GM19455 (cell line): Measurements from ENCODE around the gene CPT1C.

Source experiments
- ATAC-seq: cut with Tn5 transposase; IDR thresholded peaks from one replicate; pipeline ENCODE4 v1.9.1; 2021; ENCODE audit not compliant: unreplicated experiment

Gene CPT1C

DNA sequence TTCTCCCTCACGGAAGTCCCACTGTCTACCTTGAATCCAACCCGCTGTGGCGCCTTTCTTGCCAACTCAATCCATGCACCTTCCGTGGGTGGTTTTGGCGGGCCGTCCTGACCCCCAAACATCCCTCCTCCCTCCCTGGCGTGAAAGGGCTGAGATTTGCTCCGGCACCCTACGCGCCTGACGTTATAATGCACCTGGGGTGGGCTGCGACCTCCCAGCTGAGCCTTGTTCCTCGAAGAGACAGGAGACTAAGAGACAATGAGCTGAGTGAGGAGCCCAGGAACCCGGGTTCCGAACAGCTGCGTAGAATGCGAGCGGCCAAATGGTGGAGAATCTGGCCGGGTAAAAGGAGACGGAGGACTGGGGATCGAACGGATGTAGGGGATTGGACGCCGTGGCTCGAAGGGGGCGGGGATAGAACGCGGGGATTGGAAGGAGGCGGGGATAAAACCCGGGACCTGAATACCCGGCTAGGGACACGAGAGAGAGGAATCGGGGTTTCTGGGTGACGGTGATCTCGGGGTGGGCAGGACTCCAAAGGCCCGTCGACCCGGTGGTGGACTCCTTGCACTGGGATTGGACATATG is at the start of gene CPT1C:
Gene CPT1C, plus strand, starts transcription at position 461 of the 587 bp plus-strand sequence. CDS start 1,137 bp downstream, outside the sequence.
- no peak for ATAC-seq

- peak; percentile 60 for ATAC-seq
Measured at GRCh38 chr19:49641688-49642491, 49.0 kb upstream of the CPT1C start, which contains the start of gene SCAF1. SCAF1 (plus strand) TSS chr19:49642209; CDS start chr19:49645027, 2,818 bp downstream.

- ATAC-seq: no peak
Measured at GRCh38 chr19:49642492-49643035, 48.4 kb upstream of the CPT1C start.

- no peak for ATAC-seq
Measured at GRCh38 chr19:49643466-49643865, 47.5 kb upstream of the CPT1C start.

DNA sequence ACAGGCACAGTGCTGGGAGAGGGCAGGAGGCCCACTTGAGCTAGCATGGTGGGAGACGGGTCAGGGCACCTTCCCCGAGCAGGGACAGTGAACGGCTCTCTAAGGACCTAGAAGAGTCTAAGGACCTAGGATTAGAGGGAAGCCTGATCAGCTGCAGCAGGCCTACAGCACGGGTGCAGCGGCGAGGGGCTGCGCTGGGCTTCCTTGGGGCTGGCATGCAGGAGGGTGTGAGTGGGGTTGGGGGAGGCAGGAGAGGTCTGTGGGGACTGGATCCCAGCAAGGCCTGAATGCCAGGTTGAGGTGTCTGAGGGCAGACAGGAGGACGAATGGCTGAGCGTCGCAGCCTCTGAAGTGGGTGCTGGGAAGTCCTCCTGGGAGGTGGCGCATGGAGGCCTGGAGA is 45.3 kb upstream of the CPT1C start:
- no peak for ATAC-seq

DNA sequence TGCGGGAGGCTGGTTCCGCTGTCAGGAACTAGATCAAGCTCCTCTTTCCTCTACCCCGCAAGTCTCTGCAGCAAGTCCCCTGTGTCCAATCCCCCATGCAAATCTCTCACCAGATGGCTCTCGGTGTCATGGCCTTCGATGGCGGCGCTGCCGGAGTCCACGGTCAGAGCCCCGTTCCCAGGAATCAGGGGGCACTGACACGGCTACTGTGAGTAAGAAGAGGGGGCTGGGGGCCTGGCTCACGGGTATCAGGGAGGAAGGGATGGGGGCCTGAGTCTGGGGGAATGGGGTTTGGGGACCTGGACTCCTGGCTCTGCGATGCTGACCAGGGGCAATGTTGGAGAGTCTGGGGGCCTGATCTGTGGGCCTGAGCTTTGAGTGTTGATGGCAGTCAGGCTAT is 44.9 kb upstream of the CPT1C start:
- no peak for ATAC-seq

GRCh38 chr19:49646586-49646985 is 44.3 kb upstream of the CPT1C start:
- no peak for ATAC-seq

- ATAC-seq: no peak
Measured at GRCh38 chr19:49651029-49651819, 39.7 kb upstream of the CPT1C start.

GRCh38 chr19:49651820-49652550 is 38.9 kb upstream of the CPT1C start:
- ATAC-seq: no peak

- no peak for ATAC-seq
Measured at GRCh38 chr19:49652551-49653465, 38.1 kb upstream of the CPT1C start.

DNA sequence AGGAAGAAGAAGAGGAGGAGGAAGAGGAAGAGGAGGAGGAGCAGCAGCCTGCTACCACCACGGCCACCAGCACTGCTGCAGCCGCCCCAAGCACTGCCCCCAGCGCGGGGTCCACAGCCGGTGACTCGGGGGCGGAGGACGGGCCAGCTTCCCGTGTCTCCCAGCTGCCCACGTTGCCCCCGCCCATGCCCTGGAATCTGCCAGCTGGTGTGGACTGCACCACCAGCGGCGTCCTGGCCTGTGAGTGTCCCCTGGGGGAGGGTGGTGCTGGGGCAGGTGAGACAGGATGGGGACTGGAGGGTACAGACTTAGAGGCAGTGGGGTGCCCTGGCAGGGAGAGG is 37.5 kb upstream of the CPT1C start:
- ATAC-seq: no peak

DNA sequence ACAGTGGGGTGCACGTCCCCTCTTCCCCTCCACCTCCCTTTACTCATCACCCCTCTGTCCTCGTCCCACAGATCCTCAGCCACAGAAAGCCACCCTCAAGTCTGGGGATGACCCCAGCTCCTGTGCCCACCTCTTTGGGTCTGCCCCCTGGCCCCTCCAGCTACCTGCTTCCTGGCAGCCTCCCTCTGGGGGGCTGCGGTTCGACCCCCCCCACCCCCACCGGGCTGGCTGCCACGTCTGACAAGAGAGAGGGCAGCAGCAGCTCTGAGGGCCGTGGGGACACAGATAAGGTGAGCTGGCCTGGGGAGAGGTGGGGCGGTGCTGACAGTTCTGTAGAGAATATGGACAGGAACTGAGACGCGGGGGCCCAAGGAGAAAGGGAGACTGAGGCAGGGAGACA is 36.3 kb upstream of the CPT1C start:
- ATAC-seq: no peak

- ATAC-seq: no peak
Measured at GRCh38 chr19:49655570-49656455, 35.1 kb upstream of the CPT1C start.

GRCh38 chr19:49656456-49657109 is 34.3 kb upstream of the CPT1C start:
- ATAC-seq: no peak

DNA sequence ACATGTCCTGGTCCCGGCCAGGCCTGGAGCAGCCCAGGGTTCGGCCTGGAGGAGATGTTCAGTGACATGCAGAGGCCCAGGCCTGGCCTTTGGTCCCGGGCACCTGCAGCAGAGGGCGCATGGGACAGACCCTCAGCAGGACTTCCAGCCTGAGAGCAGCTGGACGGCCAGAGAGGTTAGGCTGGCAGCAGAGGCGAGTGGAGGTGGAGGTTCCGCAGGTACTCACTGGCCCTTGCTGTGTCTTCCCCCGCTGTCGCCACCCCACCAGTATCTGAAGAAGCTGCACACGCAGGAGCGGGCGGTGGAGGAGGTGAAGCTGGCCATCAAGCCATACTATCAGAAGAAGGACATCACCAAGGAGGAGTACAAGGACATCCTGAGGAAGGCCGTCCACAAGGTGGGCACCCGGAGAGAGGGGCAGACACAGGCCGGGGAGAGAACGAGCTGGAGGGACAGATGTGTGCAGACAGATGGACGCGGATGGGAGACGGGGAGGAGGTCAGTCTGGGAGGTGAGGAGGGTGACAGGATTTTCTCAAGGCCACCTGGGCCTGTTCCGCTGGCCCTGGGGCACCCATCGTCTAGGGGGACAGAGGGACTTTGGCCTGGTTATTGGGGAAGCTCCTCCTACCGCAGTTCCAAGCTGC is 33.3 kb upstream of the CPT1C start:
- no peak for ATAC-seq

DNA sequence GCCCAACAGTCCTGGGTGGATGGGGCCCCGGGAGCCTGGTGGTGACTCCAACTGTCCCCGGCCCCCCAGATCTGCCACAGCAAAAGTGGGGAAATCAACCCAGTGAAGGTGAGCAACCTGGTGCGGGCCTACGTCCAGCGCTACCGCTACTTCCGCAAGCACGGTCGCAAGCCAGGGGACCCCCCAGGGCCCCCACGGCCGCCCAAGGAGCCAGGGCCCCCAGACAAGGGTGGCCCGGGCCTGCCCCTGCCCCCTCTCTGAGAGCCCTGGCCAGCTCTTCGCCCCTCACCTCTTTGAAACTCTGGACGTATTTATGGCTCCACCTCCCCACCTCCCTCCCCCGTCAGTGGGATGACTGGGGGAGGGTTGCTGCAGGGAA is 32.8 kb upstream of the CPT1C start:
- ATAC-seq: no peak

DNA sequence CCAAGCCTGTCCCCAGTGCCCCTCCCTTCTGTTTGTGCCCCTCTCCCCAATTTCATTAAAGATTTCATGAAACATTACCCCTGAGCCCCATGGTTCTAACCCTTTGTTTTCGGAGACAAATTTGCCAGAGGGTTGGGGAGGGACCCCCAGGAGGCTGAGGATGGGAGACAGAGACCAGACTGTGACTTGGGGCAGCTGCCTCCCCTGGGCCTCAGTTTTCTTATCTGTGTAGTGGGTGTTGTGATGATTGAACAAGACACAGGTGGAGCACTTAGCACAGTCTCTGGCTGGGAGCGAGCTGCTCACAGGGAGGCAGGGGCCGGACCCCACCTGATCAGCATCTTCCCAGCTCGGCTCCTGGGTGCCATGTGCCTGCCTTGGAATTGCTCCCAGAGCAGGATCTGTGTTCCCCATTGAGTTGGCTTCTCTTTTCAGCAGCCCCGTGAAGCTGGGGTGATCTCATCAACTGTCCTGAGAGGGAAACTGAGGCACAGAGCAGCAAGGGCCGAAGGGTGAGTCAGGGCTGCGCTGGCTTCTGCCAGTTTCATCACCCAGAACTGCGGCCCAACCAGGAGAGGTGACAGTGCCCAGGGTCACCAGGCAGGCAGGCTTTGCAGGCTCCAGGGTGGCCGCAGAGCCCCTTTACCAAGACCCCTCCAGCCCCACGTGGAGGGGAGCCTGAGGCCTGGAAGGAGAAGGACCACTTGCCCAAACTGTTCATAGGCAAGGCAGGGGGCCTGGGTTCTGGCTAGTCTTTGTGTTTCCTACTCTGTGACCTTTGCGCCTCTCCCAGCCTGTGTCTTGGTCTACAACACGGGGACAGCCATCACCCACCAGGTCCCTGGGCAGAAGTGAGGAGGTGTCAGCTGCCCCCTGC is 32.1 kb upstream of the CPT1C start:
- no peak for ATAC-seq
